NCI-H128 (cell line): Measurements from ENCODE around the gene MYG1.

ENCODE experiments used
- DNase-seq: peaks from one replicate; lab custom pipeline; 2025; ENCODE audit not compliant: unreplicated experiment; lab: John Stamatoyannopoulos, UW

Gene MYG1

DNA sequence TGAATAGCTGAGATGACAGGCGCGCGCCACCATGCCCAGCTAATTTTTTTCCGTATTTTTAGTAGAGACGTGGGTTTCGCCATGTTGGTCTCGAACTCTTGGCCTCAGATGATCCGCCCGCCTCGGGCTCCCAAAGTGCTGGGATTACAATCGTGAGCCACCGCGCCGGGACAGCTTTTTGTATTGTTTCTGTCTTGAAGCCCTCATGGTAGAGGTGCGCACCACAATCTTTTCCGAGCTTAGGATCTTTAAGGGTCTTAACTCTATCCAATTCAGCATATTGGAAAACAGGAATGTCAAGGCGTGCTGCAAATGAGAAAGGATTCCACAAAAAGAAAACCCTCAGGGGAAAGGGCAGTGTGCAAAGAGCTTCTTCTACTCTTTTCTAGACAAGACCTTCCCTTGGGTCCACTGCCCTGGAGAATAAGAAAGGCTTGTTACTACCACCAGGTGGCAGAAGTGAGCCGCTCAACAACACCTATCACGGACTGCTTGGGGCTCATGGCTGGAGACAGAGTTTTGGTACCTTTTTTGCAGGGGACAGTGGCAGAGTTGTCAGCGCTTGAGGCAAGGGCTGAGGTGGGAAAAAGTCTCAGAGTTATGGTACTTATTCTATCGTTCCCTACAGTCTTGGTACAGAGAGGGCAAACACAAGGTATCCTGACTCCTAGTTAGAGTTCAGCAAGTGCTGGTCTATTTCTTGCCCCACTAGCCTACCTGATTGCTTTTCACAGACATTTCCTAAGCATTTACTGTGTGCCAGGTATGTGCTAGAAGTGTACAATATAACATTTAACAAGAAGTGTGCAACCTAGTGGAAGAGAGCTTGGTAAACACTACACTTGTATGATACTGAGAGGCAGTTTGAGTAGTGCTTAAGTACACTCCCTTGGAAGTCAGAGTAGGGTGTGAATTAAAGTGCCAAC, 53.1 kb downstream of the MYG1 start:
- DNase-seq, result peak; percentile 76

DNA sequence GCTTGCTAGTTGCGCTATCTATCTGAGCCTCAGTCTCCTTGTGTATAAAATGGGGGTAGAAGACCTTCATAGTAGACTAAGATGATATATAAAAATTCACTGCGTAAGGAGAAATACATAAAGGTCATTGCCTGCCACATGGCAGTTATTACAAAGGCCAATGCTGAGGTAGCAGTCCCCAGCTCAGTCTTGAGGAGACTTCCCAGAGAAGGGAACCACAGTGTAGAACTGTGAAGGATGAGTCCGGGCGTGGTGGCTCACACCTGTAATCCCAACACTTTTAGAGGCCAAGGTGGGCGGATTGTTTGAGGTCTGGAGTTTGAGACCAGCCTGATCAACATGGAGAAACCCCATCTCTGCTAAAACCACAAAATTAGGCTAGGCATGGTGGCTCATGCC, 53.8 kb downstream of the MYG1 start:
- DNase-seq, result no peak

DNA sequence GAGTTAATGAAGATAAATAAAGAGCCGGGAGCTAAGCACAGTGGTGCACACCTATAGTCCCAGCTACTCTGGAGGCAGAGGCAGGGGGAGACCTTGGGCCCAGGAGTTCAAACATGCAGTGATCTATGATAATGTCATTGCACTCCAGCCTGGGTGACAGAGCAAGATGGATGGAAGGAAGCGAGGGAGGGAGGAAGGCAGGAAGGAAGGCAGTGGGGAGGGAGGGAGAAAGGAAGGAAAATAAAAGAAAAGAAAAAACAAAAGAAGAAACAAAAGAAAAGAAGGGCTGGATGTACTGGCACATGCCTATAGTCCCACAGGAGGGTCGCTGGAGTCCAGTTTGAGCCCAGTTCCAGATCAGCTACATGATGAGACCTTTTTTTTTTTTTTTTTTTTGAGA, 55.6 kb downstream of the MYG1 start:
- no peak for DNase-seq
